NCI-H2029 (cell line): Measurements from ENCODE around the gene SLC39A11.
"Not testable (repeated sequence)": the region's sequence is repeated elsewhere in the genome, so short reads cannot be mapped to it uniquely, and the experiment has no call there.

ENCODE experiments used
- DNase-seq: peaks from one replicate; lab custom pipeline; 2025; lab: John Stamatoyannopoulos, UW

Gene SLC39A11

GRCh38 chr17:73092523-73093135 lies at the start of gene SLC39A11:
SLC39A11 (minus strand) TSS chr17:73092688; CDS start chr17:73088764, 3,924 bp downstream.
- peak; percentile 84 for DNase-seq

- DNase-seq, result no peak
Observed at GRCh38 chr17:73141411-73141810, 48.9 kb upstream of the SLC39A11 start.

GRCh38 chr17:73140566-73140965 lies 48.1 kb upstream of the SLC39A11 start:
- no peak for DNase-seq

- no peak for DNase-seq
Observed at GRCh38 chr17:73139296-73139695, 46.8 kb upstream of the SLC39A11 start.

GRCh38 chr17:73138541-73139138 lies 46.2 kb upstream of the SLC39A11 start:
- DNase-seq, result no peak

GRCh38 chr17:73137376-73137775 lies 44.9 kb upstream of the SLC39A11 start:
- no peak for DNase-seq

- no peak for DNase-seq
Observed at GRCh38 chr17:73135766-73136165, 43.3 kb upstream of the SLC39A11 start.

GRCh38 chr17:73133911-73134649 lies 41.6 kb upstream of the SLC39A11 start:
- no peak for DNase-seq

GRCh38 chr17:73132085-73132492 lies 39.6 kb upstream of the SLC39A11 start:
- no peak for DNase-seq

- not testable (repeated sequence) for DNase-seq
Observed at GRCh38 chr17:73131439-73131838, 39.0 kb upstream of the SLC39A11 start.

GRCh38 chr17:73130977-73131376 lies 38.5 kb upstream of the SLC39A11 start:
- no peak for DNase-seq

- no peak for DNase-seq
Observed at GRCh38 chr17:73128496-73128895, 36.0 kb upstream of the SLC39A11 start.

- DNase-seq, result no peak
Observed at GRCh38 chr17:73126716-73127473, 34.4 kb upstream of the SLC39A11 start.

- no peak for DNase-seq
Observed at GRCh38 chr17:73123606-73124320, 31.3 kb upstream of the SLC39A11 start.

GRCh38 chr17:73122953-73123605 lies 30.6 kb upstream of the SLC39A11 start:
- DNase-seq, result no peak

- DNase-seq, result no peak
Observed at GRCh38 chr17:73121506-73121905, 29.0 kb upstream of the SLC39A11 start.

- no peak for DNase-seq
Observed at GRCh38 chr17:73119631-73120030, 27.1 kb upstream of the SLC39A11 start.

- no peak for DNase-seq
Observed at GRCh38 chr17:73118951-73119391, 26.5 kb upstream of the SLC39A11 start.

GRCh38 chr17:73118139-73118538 lies 25.7 kb upstream of the SLC39A11 start:
- no peak for DNase-seq

GRCh38 chr17:73112246-73112645 lies 19.8 kb upstream of the SLC39A11 start:
- no peak for DNase-seq

- DNase-seq, result no peak
Observed at GRCh38 chr17:73111386-73111785, 18.9 kb upstream of the SLC39A11 start.
